Measurements from ENCODE around the gene ADD1. TPM values are rescaled to one million over a fixed set of nuclear protein-coding genes. Genes with fewer than 3 reads are reported as not detected.
A peak's percentile ranks its signal among the peaks of the same experiment; 100 is the strongest.

ADD1 gene
- total and polyA plus RNA-seq, 2 donors (not counting 1 experiment from before 2014, with no cell fraction given), result 164 to 171 TPM

GRCh38 chr4:2935762-2936743, 92.4 kb downstream of the ADD1 start:
- H3K79me2 ChIP-seq (ENCODE audit: control insufficient read depth, insufficient read depth, low read length), result peaks cover 29% of the 10 kb centered on the region
- no peaks in the 10 kb centered on the region for H3K27me3 ChIP-seq (ENCODE audit: control insufficient read depth, insufficient read depth, low read length)
- H3K9me3 ChIP-seq (ENCODE audit: control insufficient read depth, insufficient read depth, low read depth, low read length), result no peaks in the 10 kb centered on the region
- H3K27ac ChIP-seq (ENCODE audit: insufficient read depth, low read length), result peak overlapping the region; percentile 93
- H3K9ac ChIP-seq (ENCODE audit: insufficient read depth, low read length), result no peak overlapping the region
- peak in 1 of 2 donors; percentile 82 for DNase-seq (ENCODE audit: low read depth in 2 of 2)
- H2AFZ ChIP-seq (ENCODE audit: low read length), result no peak overlapping the region
- H3K36me3 ChIP-seq (ENCODE audit: control insufficient read depth, insufficient read depth, low read length), result peaks cover 47% of the 10 kb centered on the region
- H3K4me2 ChIP-seq (ENCODE audit: extremely low read depth, insufficient read depth, low read length), result peak overlapping the region; percentile 91
- peak overlapping the region; percentile 73 to 97 (median 84) for H3K4me3 ChIP-seq (replicated peaks in 1 of 4; ENCODE audit: control extremely low read depth in 1 of 4, insufficient read depth in 1 of 4, low read depth in 3 of 4, low read length in 4 of 4)
- no peaks in the 10 kb centered on the region for H4K20me1 ChIP-seq (ENCODE audit: control insufficient read depth, extremely low read depth, insufficient read depth, low read length)
- TF ChIP-seq EZH2 (IDR thresholded peaks at IDR 0.05; ENCODE audit: low read length, missing control alignments) (no peak), CTCF (conservative IDR thresholded peaks at IDR 0.05 in 1 of 2, IDR thresholded peaks at IDR 0.05 in 1 of 2; ENCODE audit: low read depth in 1 of 2, low read length in 2 of 2) (no peak)
- peaks cover 15% of the 10 kb centered on the region for H3K4me1 ChIP-seq (ENCODE audit: control insufficient read depth, extremely low read depth, insufficient read depth, low read length)

GRCh38 chr4:2936773-2937145, 93.1 kb downstream of the ADD1 start:
- Histone ChIP-seq H3K4me3 (replicated peaks in 1 of 4; ENCODE audit: control extremely low read depth in 1 of 4, insufficient read depth in 1 of 4, low read depth in 3 of 4, low read length in 4 of 4) (no peak overlapping the region), H3K9ac (ENCODE audit: insufficient read depth, low read length) (no peak overlapping the region), H3K79me2 (ENCODE audit: control insufficient read depth, insufficient read depth, low read length) (peaks cover 29% of the 10 kb centered on the region), H3K27ac (ENCODE audit: insufficient read depth, low read length) (no peak overlapping the region), H3K9me3 (ENCODE audit: control insufficient read depth, insufficient read depth, low read depth, low read length) (no peaks in the 10 kb centered on the region), H2AFZ (ENCODE audit: low read length) (no peak overlapping the region), H3K27me3 (ENCODE audit: control insufficient read depth, insufficient read depth, low read length) (no peaks in the 10 kb centered on the region), H3K36me3 (ENCODE audit: control insufficient read depth, insufficient read depth, low read length) (peaks cover 47% of the 10 kb centered on the region), H4K20me1 (ENCODE audit: control insufficient read depth, extremely low read depth, insufficient read depth, low read length) (no peaks in the 10 kb centered on the region), H3K4me1 (ENCODE audit: control insufficient read depth, extremely low read depth, insufficient read depth, low read length) (peaks cover 15% of the 10 kb centered on the region), H3K4me2 (ENCODE audit: extremely low read depth, insufficient read depth, low read length) (no peak overlapping the region)
- peak; percentile 33 to 85 for DNase-seq (ENCODE audit: low read depth in 2 of 2)
- TF ChIP-seq EZH2 (IDR thresholded peaks at IDR 0.05; ENCODE audit: low read length, missing control alignments) (no peak), CTCF (conservative IDR thresholded peaks at IDR 0.05 in 1 of 2, IDR thresholded peaks at IDR 0.05 in 1 of 2; ENCODE audit: low read depth in 1 of 2, low read length in 2 of 2) (no peak)

GRCh38 chr4:2937146-2937857, 93.7 kb downstream of the ADD1 start:
- no peak overlapping the region for H3K9ac ChIP-seq (ENCODE audit: insufficient read depth, low read length)
- H3K36me3 ChIP-seq (ENCODE audit: control insufficient read depth, insufficient read depth, low read length), result peaks cover 46% of the 10 kb centered on the region
- no peak overlapping the region for H2AFZ ChIP-seq (ENCODE audit: low read length)
- no peaks in the 10 kb centered on the region for H3K27me3 ChIP-seq (ENCODE audit: control insufficient read depth, insufficient read depth, low read length)
- H4K20me1 ChIP-seq (ENCODE audit: control insufficient read depth, extremely low read depth, insufficient read depth, low read length), result no peaks in the 10 kb centered on the region
- peaks cover 29% of the 10 kb centered on the region for H3K79me2 ChIP-seq (ENCODE audit: control insufficient read depth, insufficient read depth, low read length)
- no peaks in the 10 kb centered on the region for H3K9me3 ChIP-seq (ENCODE audit: control insufficient read depth, insufficient read depth, low read depth, low read length)
- no peak overlapping the region for H3K4me2 ChIP-seq (ENCODE audit: extremely low read depth, insufficient read depth, low read length)
- H3K4me3 ChIP-seq (replicated peaks in 1 of 4; ENCODE audit: control extremely low read depth in 1 of 4, insufficient read depth in 1 of 4, low read depth in 3 of 4, low read length in 4 of 4), result no peak overlapping the region
- DNase-seq (ENCODE audit: low read depth in 2 of 2), result peak in 1 of 2 donors; percentile 79
- no peak overlapping the region for H3K27ac ChIP-seq (ENCODE audit: insufficient read depth, low read length)
- peaks cover 15% of the 10 kb centered on the region for H3K4me1 ChIP-seq (ENCODE audit: control insufficient read depth, extremely low read depth, insufficient read depth, low read length)
- TF ChIP-seq CTCF (conservative IDR thresholded peaks at IDR 0.05 in 1 of 2, IDR thresholded peaks at IDR 0.05 in 1 of 2; ENCODE audit: low read depth in 1 of 2, low read length in 2 of 2) (no peak), EZH2 (IDR thresholded peaks at IDR 0.05; ENCODE audit: low read length, missing control alignments) (no peak)

Data from fibroblast of lung (primary cell).